GM18505 (cell line): ENCODE measurements around the gene ARHGEF38.
A peak's percentile ranks its signal among the peaks of the same experiment; 100 is the strongest.

ENCODE experiments used
- ATAC-seq: cut with Tn5 transposase; IDR thresholded peaks from one replicate; pipeline ENCODE4 v1.9.1; 2021; ENCODE audit not compliant: unreplicated experiment
- POLR2A ChIP-seq: IDR thresholded peaks from 4 replicates; pipeline ENCODE4 v1.6.1; 2011; ENCODE audit warnings: borderline replicate concordance; ENCODE audit not compliant: insufficient read depth, insufficient read length; ENCODE audit errors: extremely low read depth

ARHGEF38 gene

GRCh38 chr4:105631818-105632400, 79.5 kb downstream of the ARHGEF38 start:
- TF ChIP-seq POLR2A = no peak
- ATAC-seq = no peak

GRCh38 chr4:105632599-105632998, 80.2 kb downstream of the ARHGEF38 start:
- TF ChIP-seq POLR2A = no peak

DNA sequence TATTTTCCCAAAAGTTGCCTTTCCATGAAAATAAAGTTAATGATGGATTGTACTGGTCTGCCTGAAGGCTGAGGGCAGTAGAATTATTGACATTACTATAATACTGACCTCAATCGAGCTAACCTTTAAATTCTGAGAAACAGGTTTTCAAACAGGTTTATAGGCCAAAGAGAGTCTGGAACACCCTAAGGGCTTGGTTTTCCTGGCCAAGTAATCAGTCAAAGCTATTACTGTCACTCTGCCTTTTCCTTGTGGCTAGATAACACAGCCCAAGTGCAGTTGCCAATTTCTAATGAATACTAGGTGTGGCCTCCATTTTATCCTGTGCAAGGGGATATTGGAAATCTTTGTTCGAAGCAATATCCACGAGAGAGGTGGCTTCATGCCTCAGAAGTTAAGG, 80.8 kb downstream of the ARHGEF38 start:
- no peak for TF ChIP-seq POLR2A
- ATAC-seq = no peak

More at GRCh38 chr4:105632599-105632998, 80.2 kb downstream of the ARHGEF38 start:
- no peak for ATAC-seq

GRCh38 chr4:105634402-105635080, 82.1 kb downstream of the ARHGEF38 start:
- ATAC-seq = no peak
- TF ChIP-seq POLR2A = no peak

DNA sequence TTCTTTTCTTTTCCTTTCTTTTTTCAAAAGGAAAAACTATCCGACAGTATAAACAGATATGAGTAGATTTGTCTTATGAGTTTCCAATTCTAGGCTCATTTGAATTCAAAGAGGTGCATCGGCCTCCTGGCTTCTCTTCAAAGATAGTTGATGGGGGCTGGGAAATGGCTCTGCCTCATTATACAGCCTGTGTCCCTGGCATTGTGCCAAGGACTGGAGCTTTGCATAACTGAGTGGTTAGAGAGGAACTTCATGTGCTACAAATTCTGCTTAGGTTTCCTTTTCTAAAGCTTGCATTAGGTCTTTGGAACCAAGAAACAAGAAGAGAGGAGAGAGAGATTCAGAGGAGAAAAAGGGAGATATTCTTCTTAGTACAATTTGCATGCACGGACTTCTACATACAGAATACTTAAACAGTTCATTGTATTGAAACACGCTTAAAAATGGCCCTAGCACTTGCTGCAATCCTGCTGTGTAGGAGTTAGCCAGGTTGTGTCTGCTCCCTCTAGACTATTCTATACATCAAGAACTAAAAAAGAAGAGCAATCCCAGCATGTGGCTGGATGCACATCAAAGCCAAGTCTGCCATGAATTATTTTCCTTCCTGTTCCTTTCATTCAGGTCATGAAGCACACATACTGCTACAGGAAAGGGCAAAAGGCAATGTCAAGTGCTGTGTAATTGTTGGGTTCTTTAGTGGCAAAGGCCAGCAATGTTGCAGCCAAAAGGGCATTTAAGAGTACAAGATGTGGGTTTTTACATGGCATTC, 85.2 kb downstream of the ARHGEF38 start:
- ATAC-seq = peak; percentile 86
- TF ChIP-seq POLR2A = no peak

DNA sequence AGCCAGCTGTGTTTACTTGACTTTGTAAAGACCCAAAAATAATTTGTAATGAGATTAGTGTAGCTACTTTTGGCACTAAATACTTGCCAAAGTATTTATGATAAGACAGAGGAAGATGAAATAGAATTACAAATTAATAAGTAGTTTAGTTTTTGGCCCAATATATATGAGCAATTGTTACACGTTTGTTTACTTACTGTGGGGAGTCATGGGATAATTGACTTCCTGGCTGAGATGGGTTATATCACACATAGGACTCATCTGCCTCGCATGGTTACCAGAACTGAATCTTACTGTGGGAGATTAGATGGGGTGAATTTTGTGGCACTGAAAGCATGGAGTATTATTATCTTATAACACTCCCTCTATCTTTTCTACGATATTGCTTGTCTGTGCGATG, 89.4 kb downstream of the ARHGEF38 start:
- ATAC-seq = no peak
- TF ChIP-seq POLR2A = no peak

GRCh38 chr4:105644257-105644656, 91.8 kb downstream of the ARHGEF38 start:
- no peak for TF ChIP-seq POLR2A
- ATAC-seq = no peak

GRCh38 chr4:105645440-105645839, 93.0 kb downstream of the ARHGEF38 start:
- TF ChIP-seq POLR2A = no peak
- no peak for ATAC-seq

DNA sequence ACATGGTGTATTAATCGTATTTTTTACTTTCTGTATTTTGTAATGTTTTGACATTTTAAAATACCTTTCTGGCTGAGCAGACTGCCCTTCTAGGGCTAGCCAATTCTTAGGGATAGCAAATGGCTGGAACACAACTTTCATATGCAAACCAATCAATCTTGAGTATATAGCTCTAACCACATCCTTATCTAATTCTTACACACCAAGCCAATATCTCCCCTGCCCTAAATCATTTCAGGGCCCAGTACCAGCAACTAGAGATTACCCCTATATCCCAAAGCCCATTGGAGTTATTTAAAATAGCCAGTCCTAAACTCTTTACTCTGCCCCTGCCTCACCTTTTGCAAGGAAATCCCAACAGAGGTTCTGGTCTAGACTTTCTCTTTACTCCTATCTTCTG, 97.8 kb downstream of the ARHGEF38 start:
- ATAC-seq = no peak
- no peak for TF ChIP-seq POLR2A

DNA sequence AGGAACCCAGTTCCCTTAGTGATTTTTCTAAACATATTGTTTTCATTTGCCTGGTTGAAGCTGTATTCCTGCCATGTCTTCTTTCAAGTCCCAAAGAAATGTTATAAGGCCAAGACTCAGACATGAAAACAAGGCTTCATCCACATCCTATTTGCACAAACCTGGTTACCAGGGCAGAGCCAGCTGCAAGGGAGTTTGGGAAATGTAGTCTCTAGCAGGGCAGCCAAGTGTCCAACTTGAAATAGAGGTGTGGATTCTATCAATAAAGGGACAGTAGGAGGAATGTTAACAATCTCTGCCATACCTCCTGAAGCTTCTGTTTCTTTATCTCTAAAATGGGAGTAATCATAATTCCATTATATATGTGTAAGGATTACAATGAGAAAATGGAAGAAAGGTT, 99.5 kb downstream of the ARHGEF38 start:
- ATAC-seq = no peak
- TF ChIP-seq POLR2A = no peak

DNA sequence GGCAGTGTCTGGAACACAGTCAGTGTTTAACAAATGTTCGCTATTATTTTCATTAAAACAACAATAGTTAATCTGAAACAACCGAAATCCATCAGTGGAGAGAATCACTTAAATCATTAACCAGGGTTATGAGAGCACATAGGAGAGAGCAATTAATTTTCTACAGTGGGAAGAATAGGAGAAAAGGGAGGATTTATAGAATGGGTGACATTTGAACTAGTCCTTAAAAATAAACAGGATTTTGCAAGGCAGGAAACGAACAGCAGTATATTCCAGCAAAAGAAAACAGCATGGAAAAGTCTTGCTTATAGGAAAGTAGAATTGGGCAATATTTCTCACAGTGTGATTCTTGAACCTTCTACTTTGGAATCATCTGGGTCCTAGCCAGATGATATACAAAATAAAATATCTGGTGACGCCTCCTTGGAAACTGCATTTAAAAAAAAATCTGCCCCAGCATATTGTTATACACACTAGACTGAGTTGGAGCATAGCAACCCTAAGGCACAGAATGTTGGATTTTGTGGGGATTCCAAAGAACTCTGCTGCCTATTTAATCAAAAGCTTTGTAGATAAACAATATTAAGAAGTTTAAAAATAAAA, 100.0 kb downstream of the ARHGEF38 start:
- ATAC-seq = no peak
- no peak for TF ChIP-seq POLR2A

DNA sequence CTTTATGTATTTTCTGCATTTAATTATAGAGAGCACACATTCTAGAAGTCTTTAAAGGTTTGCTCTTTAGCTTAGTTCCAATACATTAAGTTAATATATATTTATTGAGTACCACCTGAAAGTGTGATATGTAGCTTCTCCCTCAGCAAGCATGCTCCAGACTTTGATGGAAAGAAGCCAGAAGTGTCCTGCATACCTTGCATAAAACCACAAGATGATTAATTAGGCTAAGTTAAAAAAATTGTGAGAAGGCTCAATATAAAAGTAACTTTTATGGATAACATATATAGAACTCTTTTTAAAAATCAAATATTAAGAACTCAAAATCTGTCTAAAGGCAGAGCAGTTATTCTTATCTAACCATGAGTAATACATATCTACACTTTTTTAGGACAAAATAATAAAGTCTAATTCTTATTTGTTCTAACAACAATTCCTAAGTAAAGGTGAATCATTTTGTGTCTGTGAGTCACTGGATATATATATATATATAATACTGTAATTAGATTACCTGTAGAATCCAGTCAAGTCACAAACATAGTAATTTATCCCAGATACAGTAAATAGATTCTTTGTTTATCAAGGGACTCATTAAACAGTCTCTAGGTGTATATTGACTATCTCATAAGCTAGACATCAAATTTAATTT, 104.8 kb downstream of the ARHGEF38 start:
- no peak for TF ChIP-seq POLR2A
- no peak for ATAC-seq

- no peak for ATAC-seq
- no peak for TF ChIP-seq POLR2A
Observed at GRCh38 chr4:105659190-105659589, 106.8 kb downstream of the ARHGEF38 start.
